Keratinocyte (primary cell): ENCODE measurements around the gene NLGN1.

ENCODE experiments used
- EZH2 ChIP-seq: IDR thresholded peaks from one replicate; pipeline ENCODE4 v1.6.1; 2012; ENCODE audit warnings: inconsistent platforms, mild to moderate bottlenecking, low read length, moderate library complexity
- TF ChIP-seq, protein P1 (sequence below), 3 experiments: IDR thresholded peaks in 1 of 3; conservative IDR thresholded peaks in 1 of 3; optimal IDR thresholded peaks in 1 of 3; 2 replicates in 2 of 3; 3 replicates in 1 of 3; pipeline versions ENCODE3 to v1.5.1; 2011; ENCODE audit warnings: low read length in 3 of 3, mild to moderate bottlenecking in 3 of 3, moderate library complexity in 2 of 3, control low read depth in 1 of 3, inconsistent platforms in 1 of 3; ENCODE audit not compliant: insufficient read depth in 2 of 3; ENCODE audit errors: extremely low read depth in 1 of 3

GRCh38 chr3:173957646-173958045 is 560.1 kb downstream of the NLGN1 start:
- TF ChIP-seq, protein P1, sequence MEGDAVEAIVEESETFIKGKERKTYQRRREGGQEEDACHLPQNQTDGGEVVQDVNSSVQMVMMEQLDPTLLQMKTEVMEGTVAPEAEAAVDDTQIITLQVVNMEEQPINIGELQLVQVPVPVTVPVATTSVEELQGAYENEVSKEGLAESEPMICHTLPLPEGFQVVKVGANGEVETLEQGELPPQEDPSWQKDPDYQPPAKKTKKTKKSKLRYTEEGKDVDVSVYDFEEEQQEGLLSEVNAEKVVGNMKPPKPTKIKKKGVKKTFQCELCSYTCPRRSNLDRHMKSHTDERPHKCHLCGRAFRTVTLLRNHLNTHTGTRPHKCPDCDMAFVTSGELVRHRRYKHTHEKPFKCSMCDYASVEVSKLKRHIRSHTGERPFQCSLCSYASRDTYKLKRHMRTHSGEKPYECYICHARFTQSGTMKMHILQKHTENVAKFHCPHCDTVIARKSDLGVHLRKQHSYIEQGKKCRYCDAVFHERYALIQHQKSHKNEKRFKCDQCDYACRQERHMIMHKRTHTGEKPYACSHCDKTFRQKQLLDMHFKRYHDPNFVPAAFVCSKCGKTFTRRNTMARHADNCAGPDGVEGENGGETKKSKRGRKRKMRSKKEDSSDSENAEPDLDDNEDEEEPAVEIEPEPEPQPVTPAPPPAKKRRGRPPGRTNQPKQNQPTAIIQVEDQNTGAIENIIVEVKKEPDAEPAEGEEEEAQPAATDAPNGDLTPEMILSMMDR (optimal IDR thresholded peaks at IDR 0.05 in 1 of 3, IDR thresholded peaks at IDR 0.05 in 1 of 3, conservative IDR thresholded peaks at IDR 0.05 in 1 of 3; ENCODE audit: extremely low read depth in 1 of 3, insufficient read depth in 2 of 3, low read length in 3 of 3): no peak
- TF ChIP-seq EZH2: no peak
